ENCODE measurements around the gene CAVIN1. TPM values are rescaled to one million over a fixed set of nuclear protein-coding genes. Genes with fewer than 3 reads are reported as not detected.

The CAVIN1 gene
- total RNA-seq, 5 donors from 2014 or later (not counting 1 experiment from before 2014, with no cell fraction given) = 0.83 to 2.3 (median 2.1) TPM

- Mint-ChIP-seq H3K9me3 (no peaks in the 10 kb centered on the region), H3K27me3 (no peaks in the 10 kb centered on the region), H3K4me1 (peaks cover 38 to 44% (median 44%) of the 10 kb centered on the region in 3 donors), H3K27ac (peak overlapping the region; percentile 88 to 100), H3K36me3 (no peaks in the 10 kb centered on the region), H3K4me3 (peak overlapping the region; percentile 74 to 95 (median 90))
- peak overlapping the region; percentile 98 for H3K27ac ChIP-seq (ENCODE audit: low read length)
- ATAC-seq (replicated peaks in 1 of 4) (no peak), DNase-seq (no peak)
- WGBS (ENCODE audit: insufficient coverage) = no CpG with 5 or more reads among the region's 5 CpGs
- H3K4me1 ChIP-seq (ENCODE audit: control insufficient read depth in 1 of 2, extremely low read depth in 1 of 2, insufficient read depth in 2 of 2, low read length in 2 of 2) = peaks cover 13 to 16% of the 10 kb centered on the region in 2 experiments
- POLR2A ChIA-PET = interaction anchor here in 1 of 2 donors (1.9 kb wide), 1 partner anchor 11 kb away, joined by 18 read pairs; no protein-coding TSS in a partner anchor
- CTCF ChIA-PET = interaction anchor here in 1 of 2 donors (0.6 to 2.5 kb wide), 4 partner anchors 14 to 71 kb away, joined by 4 to 27 read pairs (median 9); no protein-coding TSS in a partner anchor
- no peaks in the 10 kb centered on the region for H3K36me3 ChIP-seq (ENCODE audit: control insufficient read depth in 2 of 2, extremely low read depth in 1 of 2, insufficient read depth in 1 of 2, low read length in 1 of 2)
- H3K27me3 ChIP-seq (replicated peaks in 1 of 2; ENCODE audit: control insufficient read depth in 2 of 2, extremely low read depth in 1 of 2, insufficient read depth in 2 of 2, low read length in 1 of 2) = no peaks in the 10 kb centered on the region
- H3K4me3 ChIP-seq (ENCODE audit: control insufficient read depth in 1 of 2, extremely low read depth in 1 of 2, low read length in 1 of 2) = no peak overlapping the region
- H3K9me3 ChIP-seq = no peaks in the 10 kb centered on the region
These were observed 33.2 kb downstream of the CAVIN1 start for GRCh38 chr17:42389899-42390298.

GRCh38 chr17:42389135-42389417 is 34.0 kb downstream of the CAVIN1 start:
- H3K4me3 Mint-ChIP-seq = peak overlapping the region; percentile 90 to 95 (median 94)
- Histone ChIP-seq H3K27me3 (replicated peaks in 1 of 2; ENCODE audit: control insufficient read depth in 2 of 2, extremely low read depth in 1 of 2, insufficient read depth in 2 of 2, low read length in 1 of 2) (no peaks in the 10 kb centered on the region), H3K4me3 (ENCODE audit: control insufficient read depth in 1 of 2, extremely low read depth in 1 of 2, low read length in 1 of 2) (peak overlapping the region; percentile 75 to 81), H3K4me1 (ENCODE audit: control insufficient read depth in 1 of 2, extremely low read depth in 1 of 2, insufficient read depth in 2 of 2, low read length in 2 of 2) (peaks cover 13 to 20% of the 10 kb centered on the region in 2 experiments), H3K9me3 (no peaks in the 10 kb centered on the region), H3K27ac (ENCODE audit: low read length) (peak overlapping the region; percentile 98), H3K36me3 (ENCODE audit: control insufficient read depth in 2 of 2, extremely low read depth in 1 of 2, insufficient read depth in 1 of 2, low read length in 1 of 2) (no peaks in the 10 kb centered on the region)
- POLR2A ChIA-PET = interaction anchor here (0.6 to 1.9 kb wide), 14 partner anchors 10 to 263 kb away, joined by 3 to 18 read pairs (median 6); partner anchors contain the start of gene NAGLU (in 1 of the 2)
- peak overlapping the region; percentile 100 for H3K27ac Mint-ChIP-seq
- no peaks in the 10 kb centered on the region for H3K36me3 Mint-ChIP-seq
- peaks cover 45 to 49% (median 48%) of the 10 kb centered on the region in 3 donors for H3K4me1 Mint-ChIP-seq
- no CpG with 5 or more reads among the region's 11 CpGs for WGBS (ENCODE audit: insufficient coverage)
- H3K9me3 Mint-ChIP-seq = no peaks in the 10 kb centered on the region
- ATAC-seq (replicated peaks in 1 of 4) = peak in 1 of 4 experiments; percentile 74
- DNase-seq = peak in 1 of 35 experiments; percentile 86
- H3K27me3 Mint-ChIP-seq = no peaks in the 10 kb centered on the region
- CTCF ChIA-PET = interaction anchor here in 1 of 2 donors (0.8 to 2.5 kb wide), 13 partner anchors 11 to 190 kb away, joined by 3 to 27 read pairs (median 4); partner anchors contain the start of gene PSMC3IP

- ChIA-PET POLR2A (interaction anchor here (0.5 to 1.9 kb wide), 22 partner anchors 10 to 632 kb away, joined by 3 to 18 read pairs (median 6); partner anchors contain the start of gene NAGLU (in 1 of the 2)), CTCF (interaction anchor here in 1 of 2 donors (0.8 to 2.5 kb wide), 15 partner anchors 11 to 190 kb away, joined by 3 to 27 read pairs (median 4); partner anchors contain the start of gene PSMC3IP)
- 0% methylated on average over 35 of the region's 44 CpGs for WGBS (ENCODE audit: insufficient coverage)
- Histone ChIP-seq H3K4me1 (ENCODE audit: control insufficient read depth in 1 of 2, extremely low read depth in 1 of 2, insufficient read depth in 2 of 2, low read length in 2 of 2) (peaks cover 13 to 20% of the 10 kb centered on the region in 2 experiments), H3K27ac (ENCODE audit: low read length) (peak within 1 kb of the TSS; percentile 98), H3K4me3 (ENCODE audit: control insufficient read depth in 1 of 2, extremely low read depth in 1 of 2, low read length in 1 of 2) (peak within 1 kb of the TSS; percentile 75 to 81), H3K27me3 (replicated peaks in 1 of 2; ENCODE audit: control insufficient read depth in 2 of 2, extremely low read depth in 1 of 2, insufficient read depth in 2 of 2, low read length in 1 of 2) (no peaks in the 10 kb centered on the region), H3K36me3 (ENCODE audit: control insufficient read depth in 2 of 2, extremely low read depth in 1 of 2, insufficient read depth in 1 of 2, low read length in 1 of 2) (no peaks in the 10 kb centered on the region), H3K9me3 (no peaks in the 10 kb centered on the region)
- Mint-ChIP-seq H3K27ac (peak within 1 kb of the TSS; percentile 100), H3K4me3 (peak within 1 kb of the TSS; percentile 90 to 95 (median 94)), H3K27me3 (no peaks in the 10 kb centered on the region), H3K9me3 (no peaks in the 10 kb centered on the region), H3K4me1 (peaks cover 48 to 52% (median 50%) of the 10 kb centered on the region in 3 donors), H3K36me3 (no peaks in the 10 kb centered on the region)
- ATAC-seq (replicated peaks in 1 of 4) (peak; percentile 83 to 93 (median 92)), DNase-seq (peak; percentile 99 to 100 (median 100))
These were observed 34.5 kb downstream of the CAVIN1 start, which contains the start of gene STAT3 for GRCh38 chr17:42388381-42389134. STAT3 (minus strand) TSS chr17:42388442; CDS start chr17:42348516, 39,926 bp downstream.

GRCh38 chr17:42387661-42388380 is 35.2 kb downstream of the CAVIN1 start:
- under 1% methylated on average over 47 of the region's 62 CpGs for WGBS (ENCODE audit: insufficient coverage)
- Mint-ChIP-seq H3K27ac (peak overlapping the region; percentile 100), H3K4me3 (peak overlapping the region; percentile 90 to 95 (median 94)), H3K36me3 (no peaks in the 10 kb centered on the region), H3K4me1 (peaks cover 55 to 57% (median 57%) of the 10 kb centered on the region in 3 donors), H3K9me3 (no peaks in the 10 kb centered on the region), H3K27me3 (no peaks in the 10 kb centered on the region)
- Histone ChIP-seq H3K27ac (ENCODE audit: low read length) (peak overlapping the region; percentile 98), H3K9me3 (no peaks in the 10 kb centered on the region), H3K4me3 (ENCODE audit: control insufficient read depth in 1 of 2, extremely low read depth in 1 of 2, low read length in 1 of 2) (peak overlapping the region; percentile 75 to 81), H3K36me3 (ENCODE audit: control insufficient read depth in 2 of 2, extremely low read depth in 1 of 2, insufficient read depth in 1 of 2, low read length in 1 of 2) (no peaks in the 10 kb centered on the region), H3K27me3 (replicated peaks in 1 of 2; ENCODE audit: control insufficient read depth in 2 of 2, extremely low read depth in 1 of 2, insufficient read depth in 2 of 2, low read length in 1 of 2) (no peaks in the 10 kb centered on the region), H3K4me1 (ENCODE audit: control insufficient read depth in 1 of 2, extremely low read depth in 1 of 2, insufficient read depth in 2 of 2, low read length in 2 of 2) (peaks cover 13 to 20% of the 10 kb centered on the region in 2 experiments)
- ChIA-PET CTCF (interaction anchor here in 1 of 2 donors (0.8 to 2.5 kb wide), 11 partner anchors 12 to 190 kb away, joined by 3 to 27 read pairs (median 5); partner anchors contain the start of gene PSMC3IP), POLR2A (interaction anchor here (0.5 to 1.9 kb wide), 18 partner anchors 9 to 633 kb away, joined by 3 to 18 read pairs (median 6); partner anchors contain the start of gene NAGLU (in 1 of the 2))
- ATAC-seq (replicated peaks in 1 of 4) (no peak), DNase-seq (peak in 21 of 35 experiments; percentile 4 to 50 (median 16))

- Mint-ChIP-seq H3K4me1 (peaks cover 63 to 65% (median 63%) of the 10 kb centered on the region in 3 donors), H3K36me3 (peaks cover 2% of the 10 kb centered on the region), H3K4me3 (peak overlapping the region; percentile 90 to 95 (median 94)), H3K9me3 (no peaks in the 10 kb centered on the region), H3K27ac (peak overlapping the region; percentile 100), H3K27me3 (no peaks in the 10 kb centered on the region)
- peaks cover 13 to 20% of the 10 kb centered on the region in 2 experiments for H3K4me1 ChIP-seq (ENCODE audit: control insufficient read depth in 1 of 2, extremely low read depth in 1 of 2, insufficient read depth in 2 of 2, low read length in 2 of 2)
- H3K4me3 ChIP-seq (ENCODE audit: control insufficient read depth in 1 of 2, extremely low read depth in 1 of 2, low read length in 1 of 2) = peak overlapping the region; percentile 75 to 81
- peak overlapping the region; percentile 98 for H3K27ac ChIP-seq (ENCODE audit: low read length)
- POLR2A ChIA-PET = interaction anchor here in 1 of 2 donors (0.5 kb wide), 1 partner anchor 367 kb away, joined by 3 read pairs; no protein-coding TSS in a partner anchor
- H3K36me3 ChIP-seq (ENCODE audit: control insufficient read depth in 2 of 2, extremely low read depth in 1 of 2, insufficient read depth in 1 of 2, low read length in 1 of 2) = no peaks in the 10 kb centered on the region
- H3K9me3 ChIP-seq = no peaks in the 10 kb centered on the region
- CTCF ChIA-PET = interaction anchor here in 1 of 2 donors (0.6 kb wide), 1 partner anchor 18 kb away, joined by 3 read pairs; no protein-coding TSS in a partner anchor
- ATAC-seq (replicated peaks in 1 of 4) (no peak), DNase-seq (peak in 11 of 35 experiments; percentile 5 to 45 (median 17))
- 0% methylated on average over 3 of the region's 8 CpGs for WGBS (ENCODE audit: insufficient coverage)
- H3K27me3 ChIP-seq (replicated peaks in 1 of 2; ENCODE audit: control insufficient read depth in 2 of 2, extremely low read depth in 1 of 2, insufficient read depth in 2 of 2, low read length in 1 of 2) = no peaks in the 10 kb centered on the region
These were observed 36.0 kb downstream of the CAVIN1 start for GRCh38 chr17:42386777-42387657.
